ENCODE measurements around the gene RASGRP2. TPM values are rescaled to one million over a fixed set of nuclear protein-coding genes. Genes with fewer than 3 reads are reported as not detected.

RASGRP2 gene
- total RNA-seq, 2 donors from 2014 or later, result 13.3 to 28.7 TPM

DNA sequence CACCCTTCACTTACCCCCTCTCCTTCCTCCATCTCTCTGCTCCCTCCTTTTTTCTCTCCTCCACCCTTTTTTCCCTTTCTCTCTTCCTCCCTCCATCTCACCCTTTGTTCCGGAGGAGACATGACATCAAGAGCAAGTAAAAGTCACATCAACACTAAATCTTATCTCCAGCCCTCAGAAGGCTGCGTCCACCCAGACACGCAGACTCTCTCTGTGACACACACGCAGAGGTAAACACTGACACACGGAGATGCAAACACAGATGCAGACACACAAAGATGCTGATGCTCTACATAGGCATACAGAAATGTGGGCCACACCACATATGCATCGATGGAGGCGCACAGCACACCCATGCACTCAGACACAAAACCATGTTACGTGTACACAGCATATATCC is 47.9 kb downstream of the RASGRP2 start:
- Histone ChIP-seq H3K4me3 (no peak overlapping the region), H3K36me3 (no peaks in the 10 kb centered on the region), H3K27ac (no peak overlapping the region), H3K9me3 (no peaks in the 10 kb centered on the region), H3K27me3 (replicated peaks; ENCODE audit: insufficient read depth) (no peaks in the 10 kb centered on the region), H3K4me1 (replicated peaks) (no peaks in the 10 kb centered on the region)
- intact Hi-C loops (cut with DNase I), result no loop called here
- 85% methylated on average over 8 of the region's 8 CpGs for WGBS
- TF ChIP-seq POLR2AphosphoS5 (IDR thresholded peaks at IDR 0.05), result no peak
- DNase-seq (ENCODE audit: low spot score), result no peak

- WGBS, result 90% methylated on average over 5 of the region's 5 CpGs
- no peak for DNase-seq (ENCODE audit: low spot score)
- no peak overlapping the region for H3K27ac ChIP-seq
- no peaks in the 10 kb centered on the region for H3K36me3 ChIP-seq
- H3K4me3 ChIP-seq, result no peak overlapping the region
- no peaks in the 10 kb centered on the region for H3K9me3 ChIP-seq
- no peaks in the 10 kb centered on the region for H3K4me1 ChIP-seq (replicated peaks)
- TF ChIP-seq POLR2AphosphoS5 (IDR thresholded peaks at IDR 0.05) (no peak), POLR2A (IDR thresholded peaks at IDR 0.05) (no peak)
- TF ChIP-seq, protein P1, sequence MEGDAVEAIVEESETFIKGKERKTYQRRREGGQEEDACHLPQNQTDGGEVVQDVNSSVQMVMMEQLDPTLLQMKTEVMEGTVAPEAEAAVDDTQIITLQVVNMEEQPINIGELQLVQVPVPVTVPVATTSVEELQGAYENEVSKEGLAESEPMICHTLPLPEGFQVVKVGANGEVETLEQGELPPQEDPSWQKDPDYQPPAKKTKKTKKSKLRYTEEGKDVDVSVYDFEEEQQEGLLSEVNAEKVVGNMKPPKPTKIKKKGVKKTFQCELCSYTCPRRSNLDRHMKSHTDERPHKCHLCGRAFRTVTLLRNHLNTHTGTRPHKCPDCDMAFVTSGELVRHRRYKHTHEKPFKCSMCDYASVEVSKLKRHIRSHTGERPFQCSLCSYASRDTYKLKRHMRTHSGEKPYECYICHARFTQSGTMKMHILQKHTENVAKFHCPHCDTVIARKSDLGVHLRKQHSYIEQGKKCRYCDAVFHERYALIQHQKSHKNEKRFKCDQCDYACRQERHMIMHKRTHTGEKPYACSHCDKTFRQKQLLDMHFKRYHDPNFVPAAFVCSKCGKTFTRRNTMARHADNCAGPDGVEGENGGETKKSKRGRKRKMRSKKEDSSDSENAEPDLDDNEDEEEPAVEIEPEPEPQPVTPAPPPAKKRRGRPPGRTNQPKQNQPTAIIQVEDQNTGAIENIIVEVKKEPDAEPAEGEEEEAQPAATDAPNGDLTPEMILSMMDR (IDR thresholded peaks at IDR 0.05), result no peak
- H3K27me3 ChIP-seq (replicated peaks; ENCODE audit: insufficient read depth), result no peaks in the 10 kb centered on the region
- intact Hi-C loops (cut with DNase I), result no loop called here
Measured at GRCh38 chr11:64695548-64695947, 48.4 kb downstream of the RASGRP2 start.

GRCh38 chr11:64694821-64695365 is 49.0 kb downstream of the RASGRP2 start:
- no peaks in the 10 kb centered on the region for H3K27me3 ChIP-seq (replicated peaks; ENCODE audit: insufficient read depth)
- no peak overlapping the region for H3K27ac ChIP-seq
- no peaks in the 10 kb centered on the region for H3K9me3 ChIP-seq
- H3K36me3 ChIP-seq, result no peaks in the 10 kb centered on the region
- WGBS, result 45% methylated on average over 5 of the region's 5 CpGs
- no peak for DNase-seq (ENCODE audit: low spot score)
- TF ChIP-seq POLR2AphosphoS5 (IDR thresholded peaks at IDR 0.05), result no peak
- TF ChIP-seq, protein P1 (IDR thresholded peaks at IDR 0.05), result no peak
- intact Hi-C loops (cut with DNase I), result no loop called here
- H3K4me1 ChIP-seq (replicated peaks), result no peaks in the 10 kb centered on the region
- H3K4me3 ChIP-seq, result no peak overlapping the region

DNA sequence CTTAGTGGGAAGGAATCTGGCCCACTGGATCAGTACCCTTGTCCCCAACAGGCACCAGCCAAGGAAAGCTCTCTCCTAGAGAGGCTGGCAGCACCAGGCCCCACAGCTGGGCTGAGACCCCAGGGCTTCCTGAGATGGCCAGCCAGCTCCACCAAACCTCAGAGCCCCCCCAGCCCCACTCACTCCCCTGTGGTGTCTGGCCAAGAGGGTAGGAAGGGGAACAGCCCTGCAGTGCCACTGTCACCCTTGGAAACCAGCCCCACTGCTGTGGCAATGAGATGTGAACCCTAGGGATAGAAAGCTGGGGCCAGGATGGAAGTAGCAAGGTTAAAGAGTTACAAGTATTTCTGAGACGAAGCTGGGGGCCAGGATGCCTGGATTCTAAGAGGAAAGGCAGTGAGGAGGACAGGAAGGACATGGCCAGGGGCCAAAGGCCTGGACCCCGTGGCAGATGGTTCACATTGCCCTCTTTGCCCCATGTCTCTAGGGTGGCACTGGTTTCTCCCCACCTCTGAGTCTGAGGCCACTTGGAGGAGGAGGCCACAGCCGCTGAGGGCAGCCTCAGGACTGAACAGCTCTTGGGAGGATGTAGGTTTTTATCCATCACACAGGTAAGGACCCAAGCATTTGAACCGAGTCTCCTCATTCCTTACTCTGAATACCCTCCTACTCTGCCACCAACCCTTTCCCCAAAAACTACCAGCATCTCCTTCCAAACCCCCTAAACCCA is 49.8 kb downstream of the RASGRP2 start:
- 81% methylated on average over 4 of the region's 4 CpGs for WGBS
- TF ChIP-seq POLR2A (IDR thresholded peaks at IDR 0.05) (no peak), POLR2AphosphoS5 (IDR thresholded peaks at IDR 0.05) (no peak)
- TF ChIP-seq, protein P1 (IDR thresholded peaks at IDR 0.05), result no peak
- intact Hi-C loops (cut with DNase I), result no loop called here

DNA sequence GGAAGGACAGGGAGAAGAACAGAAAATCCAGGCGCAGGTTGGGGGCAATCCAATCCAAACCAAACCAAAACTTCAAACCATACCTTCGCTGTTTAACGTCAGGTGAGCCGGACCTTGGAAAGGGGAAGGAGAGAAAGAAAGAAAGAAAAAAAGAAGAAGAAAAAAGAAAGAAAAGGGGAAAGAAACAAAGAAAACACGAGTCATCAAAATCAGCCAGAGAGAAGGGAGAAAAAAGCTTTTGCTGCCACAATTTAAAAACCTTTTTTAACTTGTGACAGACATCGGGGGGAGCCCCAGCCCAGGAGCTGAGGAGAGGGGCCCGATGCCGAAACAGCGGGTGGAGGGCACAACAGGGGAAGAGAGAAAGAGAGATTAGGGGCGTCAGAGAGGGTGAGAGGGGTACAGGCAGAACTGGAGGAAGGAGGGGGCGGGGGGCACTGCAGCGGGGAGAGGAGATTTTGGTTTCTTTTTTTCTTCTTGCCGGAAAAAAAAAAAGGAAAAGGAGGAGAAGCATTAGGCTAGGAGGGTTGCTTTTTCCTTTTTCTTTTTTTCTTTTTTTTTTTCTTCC is 51.1 kb downstream of the RASGRP2 start:
- intact Hi-C loops (cut with DNase I), result no loop called here
- WGBS, result 33% methylated on average over 13 of the region's 13 CpGs
- no peaks in the 10 kb centered on the region for H3K27me3 ChIP-seq (replicated peaks; ENCODE audit: insufficient read depth)
- H3K9me3 ChIP-seq, result no peaks in the 10 kb centered on the region
- TF ChIP-seq POLR2AphosphoS5 (IDR thresholded peaks at IDR 0.05) (no peak), POLR2A (IDR thresholded peaks at IDR 0.05) (no peak)
- TF ChIP-seq, protein P1 (IDR thresholded peaks at IDR 0.05), result no peak
- no peaks in the 10 kb centered on the region for H3K36me3 ChIP-seq
- H3K4me3 ChIP-seq, result no peak overlapping the region
- no peak for DNase-seq (ENCODE audit: low spot score)
- no peaks in the 10 kb centered on the region for H3K4me1 ChIP-seq (replicated peaks)
- H3K27ac ChIP-seq, result no peak overlapping the region

More for the DNA sequence above, 49.8 kb downstream of the RASGRP2 start:
- no peak overlapping the region for H3K27ac ChIP-seq
- no peaks in the 10 kb centered on the region for H3K27me3 ChIP-seq (replicated peaks; ENCODE audit: insufficient read depth)
- no peaks in the 10 kb centered on the region for H3K9me3 ChIP-seq
- DNase-seq (ENCODE audit: low spot score), result no peak
- H3K36me3 ChIP-seq, result no peaks in the 10 kb centered on the region
- no peak overlapping the region for H3K4me3 ChIP-seq
- H3K4me1 ChIP-seq (replicated peaks), result no peaks in the 10 kb centered on the region

Measured in prostate gland (tissue), 2 donors.